Adrenal gland (tissue), 5 donors: ENCODE data around the gene PLD4.

ENCODE experiments used
- POLR2A ChIP-seq, 2 donors: fragments of 450-650 bp; IDR thresholded peaks; one replicate each; pipeline ENCODE4 v1.6.1; 2017; ENCODE audit warnings: antibody characterized with exemption in 2 of 2, mild to moderate bottlenecking in 2 of 2, moderate library complexity in 1 of 2
- TF ChIP-seq, protein P1 (sequence below), 6 experiments: fragments of 450-650 bp in 4 of 6; fragments of 200-600 bp in 2 of 6; sonication (generic) in 1 of 6; IDR thresholded peaks; 1 replicate in 5 of 6; 2 replicates in 1 of 6; pipeline versions ENCODE4 v1.5.1 to v1.8.0; 2016 to 2021; ENCODE audit warnings: antibody characterized with exemption in 6 of 6, mild to moderate bottlenecking in 2 of 6, moderate library complexity in 1 of 6
- donor health status: DM: no; HTN: no; CAD: no.

DNA sequence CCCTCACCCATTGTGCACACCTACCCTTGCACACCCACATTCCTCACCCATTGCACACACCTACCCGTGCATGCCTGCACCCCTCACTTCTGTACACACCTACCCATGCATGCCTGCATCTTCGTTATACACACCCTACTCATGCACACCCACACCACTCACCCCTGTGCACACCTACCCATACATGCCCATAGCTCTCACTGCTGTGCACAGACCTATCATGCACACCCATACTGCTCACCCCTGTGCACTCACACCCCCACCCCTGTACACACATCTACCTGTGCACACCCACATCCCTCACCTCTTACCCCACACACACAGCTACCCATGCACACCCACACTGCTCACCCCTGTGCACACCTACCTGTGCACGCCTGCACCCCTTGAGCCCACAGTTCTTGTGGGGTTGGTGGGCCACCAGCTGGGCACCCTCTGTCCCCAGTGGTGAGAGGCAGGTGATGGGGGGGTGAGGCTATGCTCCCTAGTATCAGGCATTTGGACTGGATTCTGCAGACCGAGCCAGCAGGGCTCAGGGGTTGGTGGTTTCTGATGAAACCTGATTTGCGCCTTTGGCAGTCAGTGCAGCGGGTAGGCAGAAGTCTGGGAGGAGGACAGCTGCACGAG lies 44.0 kb upstream of the PLD4 start:
- no peak for TF ChIP-seq POLR2A (IDR thresholded peaks at IDR 0.05)
- TF ChIP-seq, protein P1, sequence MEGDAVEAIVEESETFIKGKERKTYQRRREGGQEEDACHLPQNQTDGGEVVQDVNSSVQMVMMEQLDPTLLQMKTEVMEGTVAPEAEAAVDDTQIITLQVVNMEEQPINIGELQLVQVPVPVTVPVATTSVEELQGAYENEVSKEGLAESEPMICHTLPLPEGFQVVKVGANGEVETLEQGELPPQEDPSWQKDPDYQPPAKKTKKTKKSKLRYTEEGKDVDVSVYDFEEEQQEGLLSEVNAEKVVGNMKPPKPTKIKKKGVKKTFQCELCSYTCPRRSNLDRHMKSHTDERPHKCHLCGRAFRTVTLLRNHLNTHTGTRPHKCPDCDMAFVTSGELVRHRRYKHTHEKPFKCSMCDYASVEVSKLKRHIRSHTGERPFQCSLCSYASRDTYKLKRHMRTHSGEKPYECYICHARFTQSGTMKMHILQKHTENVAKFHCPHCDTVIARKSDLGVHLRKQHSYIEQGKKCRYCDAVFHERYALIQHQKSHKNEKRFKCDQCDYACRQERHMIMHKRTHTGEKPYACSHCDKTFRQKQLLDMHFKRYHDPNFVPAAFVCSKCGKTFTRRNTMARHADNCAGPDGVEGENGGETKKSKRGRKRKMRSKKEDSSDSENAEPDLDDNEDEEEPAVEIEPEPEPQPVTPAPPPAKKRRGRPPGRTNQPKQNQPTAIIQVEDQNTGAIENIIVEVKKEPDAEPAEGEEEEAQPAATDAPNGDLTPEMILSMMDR (IDR thresholded peaks at IDR 0.05): no peak
